ENCODE data around the gene DMD. TPM values are rescaled to one million over a fixed set of nuclear protein-coding genes. Genes with fewer than 3 reads are reported as not detected.

DMD gene
- total RNA-seq, 1 donor: 32.4 TPM

GRCh38 chrX:31209005-31209628 is 2002.2 kb downstream of the DMD start:
- no peak for TF ChIP-seq CTCF (IDR thresholded peaks at IDR 0.05; ENCODE audit: insufficient read depth, low read depth, low read length)
- DNase-seq (ENCODE audit: low read depth): peak; percentile 90

GRCh38 chrX:31201503-31201902 is 2009.8 kb downstream of the DMD start:
- no peak for TF ChIP-seq CTCF (IDR thresholded peaks at IDR 0.05; ENCODE audit: insufficient read depth, low read depth, low read length)
- peak; percentile 24 for DNase-seq (ENCODE audit: low read depth)
- no peak overlapping the region for H3K4me3 ChIP-seq (ENCODE audit: low read depth, low read length)

More at GRCh38 chrX:31209005-31209628, 2002.2 kb downstream of the DMD start:
- H3K4me3 ChIP-seq (ENCODE audit: low read depth, low read length): no peak overlapping the region

GRCh38 chrX:31200430-31200829 is 2010.9 kb downstream of the DMD start:
- H3K4me3 ChIP-seq (ENCODE audit: low read depth, low read length): no peak overlapping the region
- no peak for DNase-seq (ENCODE audit: low read depth)
- no peak for TF ChIP-seq CTCF (IDR thresholded peaks at IDR 0.05; ENCODE audit: insufficient read depth, low read depth, low read length)

GRCh38 chrX:31199840-31200114 is 2011.6 kb downstream of the DMD start:
- no peak for DNase-seq (ENCODE audit: low read depth)
- H3K4me3 ChIP-seq (ENCODE audit: low read depth, low read length): no peak overlapping the region
- TF ChIP-seq CTCF (IDR thresholded peaks at IDR 0.05; ENCODE audit: insufficient read depth, low read depth, low read length): no peak

- DNase-seq (ENCODE audit: low read depth): peak; percentile 91
- H3K4me3 ChIP-seq (ENCODE audit: low read depth, low read length): no peak overlapping the region
- no peak for TF ChIP-seq CTCF (IDR thresholded peaks at IDR 0.05; ENCODE audit: insufficient read depth, low read depth, low read length)
Observed at GRCh38 chrX:31199056-31199839, 2012.1 kb downstream of the DMD start.

- no peak overlapping the region for H3K4me3 ChIP-seq (ENCODE audit: low read depth, low read length)
- TF ChIP-seq CTCF (IDR thresholded peaks at IDR 0.05; ENCODE audit: insufficient read depth, low read depth, low read length): no peak
- peak; percentile 52 for DNase-seq (ENCODE audit: low read depth)
Observed at GRCh38 chrX:31190221-31190975, 2021.0 kb downstream of the DMD start.
